Endothelial cell (in vitro differentiated cells): ENCODE measurements around the gene MICU1. TPM values are rescaled to one million over a fixed set of nuclear protein-coding genes. Genes with fewer than 3 reads are reported as not detected.

Experiments used
- DNase-seq: peaks from one replicate; pipeline ENCODE4 v3.0.0; 2021; ENCODE audit warnings: low spot score
- H3K27ac Mint-ChIP-seq: one replicate; pipeline ENCODE4 v1.8.0; 2021; ENCODE audit warnings: mixed read lengths, inconsistent platforms; ENCODE audit not compliant: unreplicated experiment
- H3K27me3 Mint-ChIP-seq: one replicate; pipeline ENCODE4 v1.8.0; 2021; ENCODE audit warnings: mild to moderate bottlenecking, moderate library complexity, mixed read lengths, inconsistent platforms; ENCODE audit not compliant: unreplicated experiment
- H3K36me3 Mint-ChIP-seq: one replicate; pipeline ENCODE4 v1.8.0; 2021; ENCODE audit warnings: mild to moderate bottlenecking, low read depth, mixed read lengths, inconsistent platforms; ENCODE audit not compliant: unreplicated experiment
- H3K4me1 Mint-ChIP-seq: one replicate; pipeline ENCODE4 v1.8.0; 2021; ENCODE audit warnings: mild to moderate bottlenecking, mixed read lengths, inconsistent platforms; ENCODE audit not compliant: unreplicated experiment
- H3K4me3 Mint-ChIP-seq: one replicate; pipeline ENCODE4 v1.8.0; 2021; ENCODE audit warnings: mild to moderate bottlenecking, mixed read lengths, inconsistent platforms; ENCODE audit not compliant: unreplicated experiment
- H3K9me3 Mint-ChIP-seq: one replicate; pipeline ENCODE4 v1.8.0; 2021; ENCODE audit warnings: mixed read lengths, inconsistent platforms; ENCODE audit not compliant: unreplicated experiment
- total RNA-seq: library from RNA; stranded (reverse); fragmentation: NEBNext Ultra II Directional; extraction: Animal tissue kit (Norgen Biotek cat#: 25700); gene quantifications from one replicate; pipeline ENCODE4 v1.2.1, GENCODE V29; 2021; ENCODE audit not compliant: unreplicated experiment
- TF ChIP-seq, protein P1 (sequence below): fragments of 200-600 bp; sonication (generic); IDR thresholded peaks from one replicate; pipeline ENCODE4 v1.5.0; 2021; ENCODE audit warnings: antibody characterized with exemption; ENCODE audit not compliant: unreplicated experiment

The MICU1 gene
- total RNA-seq, 1 donor from 2014 or later = 39.9 TPM

DNA sequence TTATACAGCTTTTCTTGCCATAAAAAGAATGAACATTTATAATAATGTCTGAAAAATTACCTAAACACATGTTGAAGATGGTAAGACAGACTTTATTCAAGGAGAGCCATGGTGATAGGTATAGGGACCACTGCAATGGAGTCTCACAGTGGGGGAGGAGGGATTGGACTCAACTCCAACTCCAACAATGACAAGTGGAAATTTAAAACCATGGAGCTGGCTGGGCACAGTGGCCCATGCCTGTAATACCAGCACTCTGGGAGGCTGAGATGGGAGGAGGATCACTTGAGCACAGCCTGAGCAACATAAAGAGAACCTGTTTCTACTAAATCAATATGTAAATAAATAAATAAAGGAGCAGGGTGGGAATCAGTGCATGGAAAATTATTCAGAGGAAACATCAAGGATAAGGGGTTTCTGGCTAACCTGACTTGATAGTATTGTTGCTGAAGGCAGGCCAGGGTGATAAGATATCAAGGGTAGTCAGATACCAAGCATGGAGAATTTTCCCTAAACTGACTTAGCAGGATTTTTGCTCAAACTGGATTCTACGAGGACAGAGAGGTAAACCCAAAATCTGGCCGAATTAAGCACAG is 19.5 kb upstream of the MICU1 start:
- no peak for DNase-seq
- TF ChIP-seq, protein P1, sequence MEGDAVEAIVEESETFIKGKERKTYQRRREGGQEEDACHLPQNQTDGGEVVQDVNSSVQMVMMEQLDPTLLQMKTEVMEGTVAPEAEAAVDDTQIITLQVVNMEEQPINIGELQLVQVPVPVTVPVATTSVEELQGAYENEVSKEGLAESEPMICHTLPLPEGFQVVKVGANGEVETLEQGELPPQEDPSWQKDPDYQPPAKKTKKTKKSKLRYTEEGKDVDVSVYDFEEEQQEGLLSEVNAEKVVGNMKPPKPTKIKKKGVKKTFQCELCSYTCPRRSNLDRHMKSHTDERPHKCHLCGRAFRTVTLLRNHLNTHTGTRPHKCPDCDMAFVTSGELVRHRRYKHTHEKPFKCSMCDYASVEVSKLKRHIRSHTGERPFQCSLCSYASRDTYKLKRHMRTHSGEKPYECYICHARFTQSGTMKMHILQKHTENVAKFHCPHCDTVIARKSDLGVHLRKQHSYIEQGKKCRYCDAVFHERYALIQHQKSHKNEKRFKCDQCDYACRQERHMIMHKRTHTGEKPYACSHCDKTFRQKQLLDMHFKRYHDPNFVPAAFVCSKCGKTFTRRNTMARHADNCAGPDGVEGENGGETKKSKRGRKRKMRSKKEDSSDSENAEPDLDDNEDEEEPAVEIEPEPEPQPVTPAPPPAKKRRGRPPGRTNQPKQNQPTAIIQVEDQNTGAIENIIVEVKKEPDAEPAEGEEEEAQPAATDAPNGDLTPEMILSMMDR = no peak

DNA sequence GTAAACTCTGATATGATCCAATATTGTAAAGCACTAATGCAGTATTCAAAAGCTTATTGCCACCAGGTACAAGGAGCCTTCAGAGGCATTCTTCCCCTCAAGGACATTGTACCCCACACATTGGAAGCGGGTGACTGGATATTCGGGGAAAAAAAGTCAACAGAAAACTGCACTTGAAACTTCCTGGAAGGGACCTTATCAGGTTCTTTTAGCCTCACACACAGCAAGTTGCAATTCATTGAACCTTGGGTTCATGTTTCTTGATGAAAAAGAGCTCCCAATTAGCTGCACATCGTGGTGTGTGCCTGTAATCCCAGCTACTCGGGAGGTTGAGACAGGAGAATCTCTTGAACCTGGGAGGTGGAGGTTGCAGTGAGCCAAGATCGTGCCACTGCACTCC is 16.4 kb upstream of the MICU1 start:
- H3K27ac Mint-ChIP-seq = no peak overlapping the region
- H3K27me3 Mint-ChIP-seq = no peaks in the 10 kb centered on the region
- H3K4me3 Mint-ChIP-seq = no peak overlapping the region
- TF ChIP-seq, protein P1 = no peak
- no peaks in the 10 kb centered on the region for H3K4me1 Mint-ChIP-seq
- no peak for DNase-seq
- H3K36me3 Mint-ChIP-seq = no peaks in the 10 kb centered on the region
- H3K9me3 Mint-ChIP-seq = no peaks in the 10 kb centered on the region

More for the DNA sequence above, 19.5 kb upstream of the MICU1 start:
- no peaks in the 10 kb centered on the region for H3K4me1 Mint-ChIP-seq
- H3K27me3 Mint-ChIP-seq = peaks cover 2% of the 10 kb centered on the region
- no peaks in the 10 kb centered on the region for H3K9me3 Mint-ChIP-seq
- no peaks in the 10 kb centered on the region for H3K36me3 Mint-ChIP-seq
- H3K4me3 Mint-ChIP-seq = no peak overlapping the region
- no peak overlapping the region for H3K27ac Mint-ChIP-seq

DNA sequence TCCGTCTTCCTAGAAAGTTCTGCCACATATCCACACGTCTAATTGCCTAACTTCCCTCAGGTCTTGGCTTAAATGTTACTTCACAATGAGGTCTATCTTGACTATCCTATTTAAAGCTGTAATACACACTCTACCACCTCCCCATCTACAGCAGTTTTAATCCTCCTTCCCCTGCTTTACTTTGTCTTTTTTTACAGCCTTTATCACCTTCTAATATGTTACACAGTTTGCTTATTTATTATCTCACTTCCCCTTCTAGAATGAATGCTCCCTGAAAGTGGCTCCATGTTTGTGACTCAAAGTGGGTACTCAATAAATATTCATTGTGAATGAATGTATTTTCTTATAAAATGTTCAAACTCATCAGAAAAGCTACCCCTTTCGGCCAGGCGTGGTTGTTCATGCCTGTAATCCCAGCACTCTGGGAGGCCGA is 13.6 kb upstream of the MICU1 start:
- no peak for DNase-seq
- Mint-ChIP-seq H3K36me3 (no peaks in the 10 kb centered on the region), H3K27ac (no peak overlapping the region), H3K4me1 (no peaks in the 10 kb centered on the region), H3K27me3 (no peaks in the 10 kb centered on the region), H3K9me3 (no peaks in the 10 kb centered on the region), H3K4me3 (no peak overlapping the region)
- TF ChIP-seq, protein P1 = no peak

DNA sequence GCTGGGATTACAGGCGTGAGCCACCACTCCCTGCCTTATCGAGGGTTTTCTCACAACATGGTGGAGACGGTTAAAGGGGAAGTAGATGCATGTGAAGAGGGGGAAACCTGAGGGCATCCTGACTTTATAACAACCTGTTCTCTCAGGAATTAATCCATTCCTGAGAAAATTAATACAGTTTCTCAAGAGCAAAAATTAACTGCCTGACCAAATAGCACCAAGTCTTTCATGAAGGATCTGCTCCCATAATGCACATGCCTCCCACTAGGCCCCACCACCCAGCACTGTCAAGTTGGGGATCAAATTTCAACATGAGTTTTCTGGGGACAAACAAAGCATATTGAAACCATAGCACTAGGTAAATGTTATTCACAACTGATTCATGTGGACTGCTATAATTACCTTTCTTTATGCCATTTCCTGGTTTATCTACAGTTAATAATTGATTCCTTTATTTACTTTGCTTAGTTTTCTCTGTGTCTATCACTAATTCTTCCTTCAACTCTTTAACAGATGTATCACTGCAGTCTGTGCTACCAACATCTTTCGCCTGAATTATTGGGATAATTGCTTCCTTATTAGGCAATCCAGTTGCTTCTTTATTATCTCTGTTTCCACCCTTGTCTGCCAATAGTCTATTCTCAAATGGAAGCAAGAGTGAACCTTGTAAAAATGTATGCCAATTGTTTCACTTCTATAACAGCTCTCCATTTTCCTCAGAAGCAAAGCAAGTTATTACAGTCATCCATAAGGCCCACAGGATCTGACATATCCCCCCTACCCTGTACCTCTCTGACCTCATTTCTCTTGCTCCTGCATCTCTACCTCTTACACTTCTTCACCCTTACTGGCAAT is 12.9 kb upstream of the MICU1 start:
- no peak overlapping the region for H3K27ac Mint-ChIP-seq
- DNase-seq = no peak
- TF ChIP-seq, protein P1 = no peak
- no peaks in the 10 kb centered on the region for H3K36me3 Mint-ChIP-seq
- no peaks in the 10 kb centered on the region for H3K4me1 Mint-ChIP-seq
- H3K27me3 Mint-ChIP-seq = no peaks in the 10 kb centered on the region
- H3K4me3 Mint-ChIP-seq = no peak overlapping the region
- no peaks in the 10 kb centered on the region for H3K9me3 Mint-ChIP-seq

DNA sequence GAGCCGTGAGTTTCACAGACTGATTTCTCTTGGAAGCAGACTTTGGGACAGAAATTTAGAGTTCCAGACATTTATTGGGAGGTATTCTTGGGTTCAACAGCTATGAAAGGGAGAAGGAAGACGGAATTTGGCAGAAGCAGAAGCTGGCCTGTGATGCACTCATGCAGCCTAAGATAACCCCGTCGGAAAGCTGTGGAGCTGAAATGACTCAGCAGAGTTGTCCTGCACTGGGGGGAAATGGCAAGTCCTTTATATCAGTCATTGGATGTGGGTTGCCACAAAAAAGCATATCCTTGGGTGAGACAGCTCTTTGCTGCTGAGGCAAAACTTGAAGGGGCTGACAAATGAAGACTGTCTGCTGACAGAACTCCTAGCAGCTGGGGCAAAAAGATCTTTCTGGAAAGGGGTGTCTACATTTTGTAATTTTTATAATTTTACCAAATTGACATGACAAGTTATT is 11.5 kb upstream of the MICU1 start:
- TF ChIP-seq, protein P1 = no peak
- no peak for DNase-seq
- no peaks in the 10 kb centered on the region for H3K4me1 Mint-ChIP-seq
- H3K9me3 Mint-ChIP-seq = no peaks in the 10 kb centered on the region
- no peak overlapping the region for H3K4me3 Mint-ChIP-seq
- H3K27ac Mint-ChIP-seq = no peak overlapping the region
- no peaks in the 10 kb centered on the region for H3K27me3 Mint-ChIP-seq
- H3K36me3 Mint-ChIP-seq = no peaks in the 10 kb centered on the region
